Uterus (tissue), 4 donors: ENCODE measurements around the gene CCDC196. TPM values are rescaled to one million over a fixed set of nuclear protein-coding genes. Genes with fewer than 3 reads are reported as not detected.

ENCODE experiments used
- DNase-seq, 2 donors: peaks; one replicate each; pipeline ENCODE4 v3.0.0-alpha.2; 2019 to 2020
- H3K27ac ChIP-seq, 2 donors: fragments of 200-600 bp; sonication (generic); 1 replicate in 1 of 2; 2 replicates in 1 of 2; pipeline ENCODE4 v1.5.1; 2016 to 2018
- H3K27me3 ChIP-seq, 2 donors: fragments of 200-600 bp; sonication (generic); one replicate each; pipeline ENCODE4 v1.5.1; 2018 to 2019; ENCODE audit warnings: control low read depth in 1 of 2
- H3K36me3 ChIP-seq, 2 donors: fragments of 200-600 bp; sonication (generic); one replicate each; pipeline ENCODE4 v1.5.1; 2019; ENCODE audit warnings: control low read depth in 1 of 2
- H3K4me1 ChIP-seq, 2 donors: fragments of 200-600 bp; sonication (generic); one replicate each; pipeline ENCODE4 v1.5.1; 2018 to 2019; ENCODE audit warnings: control low read depth in 1 of 2
- H3K4me3 ChIP-seq, 2 donors: fragments of 200-600 bp; sonication (generic); 1 replicate in 1 of 2; 2 replicates in 1 of 2; pipeline ENCODE4 v1.5.1; 2018 to 2019; ENCODE audit warnings: mild to moderate bottlenecking in 1 of 2
- H3K9me3 ChIP-seq, 2 donors: fragments of 200-600 bp; sonication (generic); one replicate each; pipeline ENCODE4 v1.5.1; 2019; ENCODE audit warnings: control low read depth in 1 of 2
- CTCF ChIP-seq, 4 experiments: fragments of 200-600 bp in 2 of 4; fragments of 450-650 bp in 2 of 4; sonication (generic) in 2 of 4; IDR thresholded peaks; one replicate each; pipeline ENCODE4 v1.5.1; 2016 to 2019; ENCODE audit warnings: antibody characterized with exemption in 4 of 4, mild to moderate bottlenecking in 2 of 4, moderate library complexity in 1 of 4
- POLR2A ChIP-seq, 2 donors: fragments of 450-650 bp; IDR thresholded peaks; one replicate each; pipeline ENCODE4 v1.6.1; 2016; ENCODE audit warnings: antibody characterized with exemption in 2 of 2, mild to moderate bottlenecking in 1 of 2, moderate library complexity in 1 of 2
- intact Hi-C: fragments of 100-400 bp; cut with DNase I; formaldehyde crosslinking; loops from one replicate; pipeline ENCODE4 v1.15.1; 2023; ENCODE audit warnings: low total_unique reads
- total RNA-seq, 4 donors: library from RNA; depleted of rRNA in 3 of 4; stranded (reverse); fragments of >200 nt in 3 of 4; gene quantifications; one replicate each; pipeline versions ENCODE4 v1.1.0 to v1.2.4, GENCODE V29; 2014 to 2023
- donor health status: DM: yes; HTN: yes; CAD: no.

CCDC196 gene
- total RNA-seq, 4 donors from 2014 or later, result not detected

- intact Hi-C loops, result no loop called here
- TF ChIP-seq POLR2A (IDR thresholded peaks at IDR 0.05) (no peak), CTCF (IDR thresholded peaks at IDR 0.05) (no peak)
- H3K4me1 ChIP-seq, result no peaks in the 10 kb centered on the region
- H3K27ac ChIP-seq, result no peak overlapping the region
- H3K4me3 ChIP-seq, result no peak overlapping the region
- no peaks in the 10 kb centered on the region for H3K9me3 ChIP-seq
- H3K36me3 ChIP-seq, result no peaks in the 10 kb centered on the region
- no peaks in the 10 kb centered on the region for H3K27me3 ChIP-seq
- no peak for DNase-seq
Measured at GRCh38 chr14:66482873-66483272, 3.3 kb upstream of the CCDC196 start.

- Histone ChIP-seq H3K27ac (no peak overlapping the region), H3K4me3 (no peak overlapping the region), H3K4me1 (no peaks in the 10 kb centered on the region), H3K9me3 (no peaks in the 10 kb centered on the region), H3K36me3 (no peaks in the 10 kb centered on the region), H3K27me3 (no peaks in the 10 kb centered on the region)
- intact Hi-C loops, result no loop called here
- TF ChIP-seq CTCF (IDR thresholded peaks at IDR 0.05) (no peak), POLR2A (IDR thresholded peaks at IDR 0.05) (no peak)
- no peak for DNase-seq
Measured at GRCh38 chr14:66483322-66483721, 2.8 kb upstream of the CCDC196 start.

GRCh38 chr14:66485029-66485428 lies 1.1 kb upstream of the CCDC196 start:
- H3K9me3 ChIP-seq, result no peaks in the 10 kb centered on the region
- H3K27ac ChIP-seq, result no peak overlapping the region
- no peak for DNase-seq
- H3K36me3 ChIP-seq, result no peaks in the 10 kb centered on the region
- intact Hi-C loops, result no loop called here
- H3K27me3 ChIP-seq, result no peaks in the 10 kb centered on the region
- TF ChIP-seq POLR2A (IDR thresholded peaks at IDR 0.05) (no peak), CTCF (IDR thresholded peaks at IDR 0.05) (no peak)
- H3K4me3 ChIP-seq, result no peak overlapping the region
- no peaks in the 10 kb centered on the region for H3K4me1 ChIP-seq

- no peak overlapping the region for H3K4me3 ChIP-seq
- intact Hi-C loops, result no loop called here
- no peak overlapping the region for H3K27ac ChIP-seq
- H3K9me3 ChIP-seq, result no peaks in the 10 kb centered on the region
- H3K27me3 ChIP-seq, result no peaks in the 10 kb centered on the region
- TF ChIP-seq CTCF (IDR thresholded peaks at IDR 0.05) (no peak), POLR2A (IDR thresholded peaks at IDR 0.05) (no peak)
- H3K4me1 ChIP-seq, result no peaks in the 10 kb centered on the region
- H3K36me3 ChIP-seq, result no peaks in the 10 kb centered on the region
- DNase-seq, result no peak
Measured at GRCh38 chr14:66487164-66487563, 993 bp downstream of the CCDC196 start.

- H3K4me3 ChIP-seq, result no peak overlapping the region
- intact Hi-C loops, result no loop called here
- no peaks in the 10 kb centered on the region for H3K4me1 ChIP-seq
- H3K9me3 ChIP-seq, result no peaks in the 10 kb centered on the region
- DNase-seq, result no peak
- no peaks in the 10 kb centered on the region for H3K36me3 ChIP-seq
- no peaks in the 10 kb centered on the region for H3K27me3 ChIP-seq
- TF ChIP-seq POLR2A (IDR thresholded peaks at IDR 0.05), result no peak
- no peak for TF ChIP-seq CTCF (IDR thresholded peaks at IDR 0.05)
- no peak overlapping the region for H3K27ac ChIP-seq
Measured at GRCh38 chr14:66490143-66491111, 4.3 kb downstream of the CCDC196 start.
